Measurements from ENCODE around the gene GIPC2. TPM values are rescaled to one million over a fixed set of nuclear protein-coding genes. Genes with fewer than 3 reads are reported as not detected.

Gene GIPC2
- total and polyA plus RNA-seq, 2 donors (not counting 1 experiment from before 2014, with no cell fraction given) = not detected

GRCh38 chr1:78095593-78095992 lies 49.8 kb downstream of the GIPC2 start:
- Histone ChIP-seq H3K27me3 (replicated peaks in 1 of 4; ENCODE audit: control extremely low read depth in 1 of 4, control insufficient read depth in 3 of 4, insufficient read depth in 4 of 4, low read length in 3 of 4) (no peaks in the 10 kb centered on the region), H3K4me1 (ENCODE audit: control insufficient read depth in 2 of 2, insufficient read depth in 2 of 2, low read length in 2 of 2) (no peaks in the 10 kb centered on the region), H3K79me2 (ENCODE audit: control insufficient read depth, insufficient read depth, low read length) (no peaks in the 10 kb centered on the region), H4K20me1 (ENCODE audit: control insufficient read depth, insufficient read depth, low read length, poor library complexity, severe bottlenecking) (no peaks in the 10 kb centered on the region), H3K36me3 (replicated peaks in 1 of 2; ENCODE audit: control extremely low read depth in 1 of 2, control insufficient read depth in 1 of 2, extremely low read depth in 1 of 2, insufficient read depth in 2 of 2, low read length in 1 of 2) (no peaks in the 10 kb centered on the region), H3K27ac (ENCODE audit: low read length in 2 of 2) (no peak overlapping the region), H2AFZ (ENCODE audit: insufficient read depth, low read depth, low read length, poor library complexity, severe bottlenecking) (no peak overlapping the region), H3K4me3 (ENCODE audit: control extremely low read depth in 1 of 5, extremely low read depth in 1 of 5, insufficient read depth in 1 of 5, low read depth in 2 of 5, low read length in 4 of 5) (no peak overlapping the region), H3K9ac (ENCODE audit: low read length) (no peak overlapping the region), H3K9me3 (ENCODE audit: control extremely low read depth in 1 of 3, control insufficient read depth in 2 of 3, insufficient read depth in 1 of 3, low read length in 2 of 3) (no peaks in the 10 kb centered on the region), H3K4me2 (replicated peaks; ENCODE audit: low read depth, low read length, poor library complexity, severe bottlenecking) (no peak overlapping the region)
- ATAC-seq (ENCODE audit: low read depth) (no peak), DNase-seq (no peak)
- Mint-ChIP-seq H3K9me3 (ENCODE audit: insufficient read depth) (no peaks in the 10 kb centered on the region), H3K27ac (no peak overlapping the region), H3K4me3 (no peak overlapping the region), H3K27me3 (peaks cover 10% of the 10 kb centered on the region), H3K4me1 (no peaks in the 10 kb centered on the region)
- CTCF ChIA-PET = no interaction called here
- POLR2A ChIA-PET = no interaction called here
- 100% methylated on average over 1 of the region's 2 CpGs for WGBS (ENCODE audit: insufficient coverage)
- TF ChIP-seq CTCF (IDR thresholded peaks at IDR 0.05) (no peak), EZH2 (IDR thresholded peaks at IDR 0.05; ENCODE audit: borderline replicate concordance, insufficient read depth, low read depth, low read length, poor library complexity, severe bottlenecking) (no peak)
- intact Hi-C loops (cut with micrococcal nuclease) = no loop called here

GRCh38 chr1:78096017-78096416 lies 50.3 kb downstream of the GIPC2 start:
- Mint-ChIP-seq H3K4me3 (no peak overlapping the region), H3K27ac (no peak overlapping the region), H3K9me3 (ENCODE audit: insufficient read depth) (no peaks in the 10 kb centered on the region), H3K4me1 (no peaks in the 10 kb centered on the region), H3K27me3 (peaks cover 8% of the 10 kb centered on the region)
- H3K27ac ChIP-seq (ENCODE audit: low read length in 2 of 2) = no peak overlapping the region
- CTCF ChIA-PET = no interaction called here
- no peak overlapping the region for H2AFZ ChIP-seq (ENCODE audit: insufficient read depth, low read depth, low read length, poor library complexity, severe bottlenecking)
- H3K4me3 ChIP-seq (ENCODE audit: control extremely low read depth in 1 of 5, extremely low read depth in 1 of 5, insufficient read depth in 1 of 5, low read depth in 2 of 5, low read length in 4 of 5) = no peak overlapping the region
- POLR2A ChIA-PET = no interaction called here
- H3K4me1 ChIP-seq (ENCODE audit: control insufficient read depth in 2 of 2, insufficient read depth in 2 of 2, low read length in 2 of 2) = no peaks in the 10 kb centered on the region
- no peak overlapping the region for H3K4me2 ChIP-seq (replicated peaks; ENCODE audit: low read depth, low read length, poor library complexity, severe bottlenecking)
- H3K9me3 ChIP-seq (ENCODE audit: control extremely low read depth in 1 of 3, control insufficient read depth in 2 of 3, insufficient read depth in 1 of 3, low read length in 2 of 3) = no peaks in the 10 kb centered on the region
- H3K9ac ChIP-seq (ENCODE audit: low read length) = no peak overlapping the region
- no peaks in the 10 kb centered on the region for H3K27me3 ChIP-seq (replicated peaks in 1 of 4; ENCODE audit: control extremely low read depth in 1 of 4, control insufficient read depth in 3 of 4, insufficient read depth in 4 of 4, low read length in 3 of 4)
- intact Hi-C loops (cut with micrococcal nuclease) = no loop called here
- DNase-seq = no peak
- H3K79me2 ChIP-seq (ENCODE audit: control insufficient read depth, insufficient read depth, low read length) = no peaks in the 10 kb centered on the region
- no peak for TF ChIP-seq CTCF (IDR thresholded peaks at IDR 0.05)
- TF ChIP-seq EZH2 (IDR thresholded peaks at IDR 0.05; ENCODE audit: borderline replicate concordance, insufficient read depth, low read depth, low read length, poor library complexity, severe bottlenecking) = no peak
- H3K36me3 ChIP-seq (replicated peaks in 1 of 2; ENCODE audit: control extremely low read depth in 1 of 2, control insufficient read depth in 1 of 2, extremely low read depth in 1 of 2, insufficient read depth in 2 of 2, low read length in 1 of 2) = no peaks in the 10 kb centered on the region
- no peak for ATAC-seq (ENCODE audit: low read depth)
- no peaks in the 10 kb centered on the region for H4K20me1 ChIP-seq (ENCODE audit: control insufficient read depth, insufficient read depth, low read length, poor library complexity, severe bottlenecking)

Data from B cell (primary cell).